Astrocyte of the spinal cord (primary cell): Measurements from ENCODE around the gene MKNK1.

ENCODE experiments used
- DNase-seq: peaks from one replicate; pipeline ENCODE4 v3.0.0; 2011; ENCODE audit warnings: low read depth, low spot score
- H3K4me3 ChIP-seq: 2 replicates; pipeline ENCODE4 v1.5.1; 2011; ENCODE audit warnings: low read depth, mild to moderate bottlenecking, low read length, moderate library complexity
- CTCF ChIP-seq: IDR thresholded peaks from 2 replicates; pipeline ENCODE4 v1.5.1; 2012; ENCODE audit warnings: low read depth, mild to moderate bottlenecking, low read length, inconsistent platforms
- in situ Hi-C: cut with HindIII; loops from 2 replicates; pipeline ENCODE4 v1.10.0; 2017; ENCODE audit warnings: low sequenced_read_pairs

Gene MKNK1

GRCh38 chr1:46568461-46568891, 35.6 kb downstream of the MKNK1 start:
- no peak for TF ChIP-seq CTCF
- in situ Hi-C loops = no loop called here
- no peak overlapping the region for H3K4me3 ChIP-seq
- DNase-seq = no peak

- no peak overlapping the region for H3K4me3 ChIP-seq
- in situ Hi-C loops = no loop called here
- DNase-seq = no peak
- no peak for TF ChIP-seq CTCF
These were observed 40.7 kb downstream of the MKNK1 start for GRCh38 chr1:46563341-46563740.

GRCh38 chr1:46562498-46562897, 41.6 kb downstream of the MKNK1 start:
- no peak overlapping the region for H3K4me3 ChIP-seq
- TF ChIP-seq CTCF = no peak
- in situ Hi-C loops = no loop called here
- no peak for DNase-seq

- DNase-seq = no peak
- in situ Hi-C loops = no loop called here
- no peak overlapping the region for H3K4me3 ChIP-seq
- TF ChIP-seq CTCF = no peak
These were observed 45.1 kb downstream of the MKNK1 start for GRCh38 chr1:46558966-46559365.

GRCh38 chr1:46558141-46558963, 45.7 kb downstream of the MKNK1 start:
- no peak overlapping the region for H3K4me3 ChIP-seq
- no peak for TF ChIP-seq CTCF
- no peak for DNase-seq
- in situ Hi-C loops = no loop called here

- H3K4me3 ChIP-seq = no peak overlapping the region
- no peak for DNase-seq
- in situ Hi-C loops = no loop called here
- TF ChIP-seq CTCF = no peak
These were observed 46.7 kb downstream of the MKNK1 start for GRCh38 chr1:46557403-46557802.
